ENCODE results near the gene CARD11.
A peak's percentile ranks its signal among the peaks of the same experiment; 100 is the strongest.

CARD11 gene

DNA sequence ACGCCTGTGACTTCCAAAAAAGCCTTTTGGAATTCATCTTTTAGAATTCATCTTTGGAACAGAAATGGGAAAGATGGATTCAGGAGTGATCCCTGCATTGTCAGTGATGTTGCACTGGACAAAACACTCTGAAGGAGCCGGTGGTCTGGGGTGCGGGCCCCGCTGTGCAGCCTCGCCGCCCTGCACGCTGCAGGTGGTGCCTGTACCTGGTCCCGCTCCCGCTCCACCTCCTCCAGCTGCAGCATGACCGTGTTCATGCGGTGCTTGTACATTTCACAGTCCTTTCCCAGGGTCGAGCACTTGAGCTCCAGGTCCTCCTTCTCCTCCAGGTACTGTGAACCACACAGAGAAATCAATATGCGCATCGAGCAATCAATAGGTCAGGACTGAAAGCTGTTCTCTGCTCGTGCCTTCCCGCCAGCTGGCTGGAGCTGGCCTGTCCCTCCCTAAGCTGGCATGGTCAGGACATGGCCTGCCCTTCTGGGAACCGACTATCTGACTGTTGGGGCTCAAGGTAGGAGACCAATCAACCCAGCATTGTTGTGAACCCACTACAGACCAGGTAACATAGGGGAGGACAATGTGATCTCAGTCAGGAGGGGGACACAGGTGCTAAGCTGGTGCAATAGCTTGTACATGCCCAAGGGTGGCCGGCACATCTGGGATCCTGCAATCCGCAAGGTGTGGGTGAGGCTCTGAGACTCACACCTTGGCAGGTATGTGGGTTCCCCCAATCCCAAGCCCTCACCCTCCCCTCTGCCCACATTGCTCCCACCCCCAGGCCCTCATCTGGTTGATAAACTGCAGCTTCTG is 105.8 kb downstream of the CARD11 start:
- no peak for DNase-seq

DNA sequence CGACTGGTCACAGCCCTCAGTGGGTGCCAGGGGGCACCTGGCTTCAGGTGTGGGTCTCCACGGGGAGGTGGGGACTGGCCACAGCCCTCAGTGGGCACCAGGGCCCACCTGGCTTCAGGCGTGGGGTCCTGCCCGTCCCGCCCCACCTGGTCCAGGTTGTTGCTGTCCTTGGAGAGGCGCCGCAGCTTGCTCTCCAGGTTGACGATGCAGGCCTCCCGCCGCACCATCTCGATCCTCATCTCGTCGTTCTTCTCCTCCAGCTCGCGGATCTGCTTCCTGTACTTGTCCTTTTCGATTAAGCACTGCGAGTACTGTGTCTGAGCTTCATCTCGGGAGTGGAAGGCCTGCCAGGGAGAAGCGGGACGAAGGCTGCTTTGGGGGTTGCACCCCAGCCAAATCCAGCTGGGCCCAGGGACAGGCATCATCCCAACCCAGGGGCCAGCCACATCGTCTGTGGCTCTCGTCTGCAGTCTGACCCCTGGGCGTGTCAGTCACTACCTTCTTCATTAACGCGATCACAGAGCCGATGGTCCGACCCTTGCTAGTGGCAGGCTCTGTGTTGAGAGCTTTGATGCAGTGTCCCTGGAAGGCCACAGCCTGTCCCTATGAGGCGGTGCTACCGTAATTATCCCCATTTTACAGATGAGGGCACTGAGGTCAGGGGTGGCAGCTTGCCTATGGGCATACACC is 106.6 kb downstream of the CARD11 start:
- no peak for DNase-seq

DNA sequence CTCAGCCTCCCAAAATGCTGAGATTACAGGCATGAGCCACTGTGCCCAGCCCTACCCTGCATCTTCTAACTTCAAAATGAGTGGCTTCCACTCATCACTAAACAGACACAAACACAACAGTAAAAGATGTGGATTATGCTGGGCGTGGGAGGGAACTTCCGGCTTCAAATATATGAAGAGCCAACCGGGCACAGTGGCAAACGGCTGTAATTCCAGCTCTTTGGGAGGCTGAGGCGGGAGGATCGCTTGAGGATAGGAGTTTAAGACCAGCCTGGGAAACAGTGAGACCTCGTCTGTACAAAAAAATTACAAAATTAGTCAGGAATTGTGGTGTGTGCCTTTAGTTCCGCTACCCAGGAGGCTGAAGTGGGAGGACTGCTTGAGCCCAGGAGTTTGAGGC is 107.4 kb downstream of the CARD11 start:
- no peak for DNase-seq

DNA sequence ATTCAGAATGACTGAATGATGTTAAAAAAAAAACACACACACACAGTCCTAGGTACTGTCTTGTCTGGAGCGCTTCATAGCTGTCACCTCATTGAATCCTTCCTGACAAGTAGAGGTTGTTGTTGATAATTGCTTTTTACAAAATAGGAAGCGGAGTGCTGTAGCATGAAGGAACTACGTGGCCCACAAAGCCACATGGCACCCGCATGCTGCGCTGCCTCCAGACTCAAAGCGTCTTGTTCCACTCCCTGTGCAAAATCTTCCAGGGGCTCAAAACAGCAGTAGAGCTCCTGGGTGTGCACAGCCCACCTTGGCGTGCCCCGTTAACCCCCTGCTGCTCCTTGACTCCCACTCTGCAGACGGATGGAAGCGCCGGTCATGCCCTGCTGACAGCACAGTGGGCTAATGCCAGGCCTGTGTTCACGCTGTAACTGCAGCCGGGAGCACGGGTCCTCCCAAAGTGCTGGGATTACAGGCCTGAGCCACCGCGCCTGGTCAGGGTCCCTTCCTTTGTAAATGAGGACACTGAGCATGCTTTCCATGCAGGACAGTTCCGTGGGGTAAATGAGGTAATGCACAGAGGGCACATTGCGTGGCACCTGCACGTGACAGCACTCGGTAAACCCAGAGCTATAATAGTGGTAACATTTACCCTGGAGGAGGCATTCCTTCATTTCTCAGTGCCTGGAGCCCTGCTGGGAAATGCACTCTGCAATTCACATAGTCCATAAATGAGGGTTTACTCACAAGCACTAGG is 108.5 kb downstream of the CARD11 start:
- DNase-seq = no peak

DNA sequence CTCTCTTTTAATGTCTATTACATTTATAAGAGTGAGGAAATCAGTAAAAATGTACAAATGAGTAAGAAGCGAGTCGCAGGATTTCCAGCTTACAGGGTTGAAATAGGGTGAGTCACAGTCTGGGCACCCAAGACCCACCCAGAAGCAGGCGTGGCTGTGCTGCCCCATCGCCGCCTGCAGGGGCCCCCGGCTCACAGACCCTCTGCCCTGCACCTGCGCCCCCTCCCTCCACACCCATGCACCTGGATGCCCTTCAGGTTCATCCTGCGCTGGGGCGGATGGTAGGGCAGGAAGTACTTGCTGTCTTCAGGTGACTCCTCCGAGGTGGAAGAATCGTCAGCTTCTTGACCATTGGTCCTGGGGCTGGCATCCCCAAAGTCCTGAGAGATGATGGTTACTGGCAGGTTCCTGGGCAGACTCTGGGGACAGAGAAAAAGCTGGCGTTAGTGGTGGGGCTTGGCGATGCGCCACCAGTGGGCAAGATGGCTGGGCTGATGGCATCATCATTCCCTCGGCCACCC is 109.4 kb downstream of the CARD11 start:
- DNase-seq = no peak

DNA sequence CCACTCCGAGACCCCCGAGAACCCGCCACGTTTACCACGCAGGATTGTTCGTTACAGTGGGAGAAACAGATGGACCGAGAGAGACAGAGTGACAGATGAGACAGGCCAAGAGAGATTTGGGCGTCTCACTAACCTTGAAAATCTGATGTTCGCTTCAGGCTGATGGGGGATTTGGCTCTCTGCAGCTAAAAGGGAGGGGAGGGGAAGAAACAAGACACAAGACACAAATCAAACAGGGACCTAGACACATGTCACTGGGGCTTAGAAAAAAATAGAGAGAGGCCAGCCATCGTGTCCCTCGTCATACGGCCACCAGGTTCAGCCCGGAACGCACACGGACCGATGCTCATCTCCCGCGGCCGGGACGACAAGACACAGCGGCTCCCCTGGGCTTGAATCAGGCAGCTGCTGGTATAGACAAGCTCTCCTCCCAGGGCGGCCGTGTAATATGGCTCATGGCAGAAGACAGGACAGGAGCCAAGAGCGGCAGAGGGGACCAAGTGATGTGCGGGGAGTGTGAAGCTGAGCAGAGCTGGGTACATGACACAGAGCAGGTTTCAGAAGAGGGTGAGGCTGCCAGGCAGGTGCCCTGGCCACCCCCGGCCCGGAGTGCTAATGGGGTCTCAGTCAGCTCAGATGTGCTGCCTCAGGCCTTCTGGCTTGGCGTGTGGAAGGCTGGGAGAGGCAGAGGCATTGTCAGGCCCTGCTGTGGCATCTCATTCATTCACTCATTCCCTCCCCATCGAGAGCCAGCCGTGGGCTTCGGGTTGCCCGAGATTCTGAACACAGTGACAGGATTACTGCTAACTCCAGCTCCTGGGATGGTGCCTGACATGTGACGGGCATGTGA is 111.0 kb downstream of the CARD11 start:
- no peak for DNase-seq

DNA sequence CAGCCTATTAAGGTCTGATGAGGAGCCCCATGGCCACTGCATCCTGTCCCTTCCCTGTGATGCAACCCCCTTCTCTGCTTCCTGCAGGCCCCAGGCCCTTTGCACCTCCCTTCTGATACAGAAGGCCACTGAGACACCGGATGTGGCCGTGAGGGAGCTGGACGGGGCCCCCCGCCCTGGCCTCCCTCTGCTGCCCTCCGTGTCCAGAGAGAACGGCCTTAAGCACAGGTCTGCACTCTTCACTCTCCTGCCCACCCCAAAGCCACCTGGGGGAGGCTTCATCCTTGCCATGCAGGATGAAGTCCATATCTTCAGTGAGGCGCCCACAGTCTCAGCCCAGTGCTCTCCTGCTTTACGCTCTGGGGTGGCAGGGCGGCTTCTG is 112.6 kb downstream of the CARD11 start:
- DNase-seq = no peak

DNA sequence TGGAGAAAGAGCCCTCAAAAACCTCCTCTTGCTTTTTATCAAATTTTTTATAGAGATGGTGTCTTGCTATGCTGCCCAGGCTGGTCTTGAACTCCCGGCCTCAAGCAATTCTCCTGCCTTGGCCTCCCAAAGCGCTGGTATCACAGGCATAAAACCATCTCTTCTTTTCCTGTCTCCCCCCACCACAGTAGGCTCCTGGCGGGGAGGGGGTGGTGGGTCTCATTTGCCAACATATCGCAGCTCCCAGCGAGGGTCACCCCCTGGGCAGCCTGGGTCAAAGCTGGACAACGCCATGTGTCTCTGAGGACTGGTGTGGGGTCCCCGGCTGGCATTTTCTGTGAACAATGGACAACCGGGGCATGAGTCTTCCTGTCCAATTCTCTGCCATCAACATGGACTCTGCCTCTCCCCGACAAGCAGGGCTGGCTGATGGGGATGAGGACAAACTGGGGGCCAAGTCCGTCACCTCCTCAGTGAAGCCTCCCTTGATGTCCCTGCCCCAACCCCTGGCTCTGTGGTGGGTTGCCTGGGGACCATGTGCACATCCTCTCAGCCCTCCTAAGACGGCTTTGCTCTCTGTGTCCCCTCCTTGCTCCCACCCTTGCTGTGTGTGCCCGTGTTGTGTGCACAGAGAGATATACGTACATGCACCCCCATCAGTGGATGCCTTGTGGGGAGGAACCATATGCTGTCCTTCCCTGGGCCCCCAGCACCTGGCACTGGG is 113.2 kb downstream of the CARD11 start:
- no peak for DNase-seq

DNA sequence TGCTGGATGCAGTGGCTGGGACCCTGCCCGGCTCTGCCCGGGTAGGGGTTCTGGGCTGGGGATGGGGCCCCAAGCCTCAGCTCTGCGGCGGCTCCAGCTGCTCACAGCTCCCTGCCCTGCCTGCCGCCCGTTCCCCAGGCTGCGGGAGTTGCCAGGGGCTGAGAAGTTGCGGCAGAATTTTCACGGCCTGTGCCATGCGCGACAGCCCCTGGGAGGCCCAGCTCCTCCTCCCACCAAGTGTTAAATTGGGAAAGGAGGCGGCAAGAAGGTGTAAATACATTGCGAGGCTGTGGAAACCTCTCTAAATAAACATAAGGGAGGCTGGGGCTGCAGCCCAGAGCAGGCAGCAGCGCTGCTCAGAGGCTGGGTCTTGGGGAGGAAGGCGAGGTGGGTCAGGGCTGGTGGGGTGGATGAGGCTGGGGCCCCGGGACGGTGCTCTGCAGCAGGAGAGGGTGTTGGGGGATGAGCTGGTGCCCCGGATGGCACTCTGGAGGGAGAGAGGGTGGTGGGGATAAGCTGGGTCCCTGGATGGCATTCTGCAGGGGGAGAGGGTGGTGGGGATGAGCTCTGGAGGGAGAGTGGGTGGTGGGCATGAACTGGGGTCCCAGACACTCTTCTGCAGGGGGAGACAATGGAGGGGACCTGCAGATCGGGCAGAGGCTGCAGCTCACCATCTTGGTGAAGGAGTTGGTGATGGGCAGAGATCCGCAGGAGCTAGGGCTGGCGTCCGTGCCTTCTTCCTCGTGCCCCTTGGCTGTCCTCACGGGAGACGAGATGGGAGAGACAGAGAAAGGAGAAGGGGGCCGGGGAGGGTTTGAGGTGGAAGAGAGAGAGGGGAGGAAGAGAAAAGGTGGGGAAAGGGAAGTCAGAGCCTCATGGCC is 114.1 kb downstream of the CARD11 start:
- peak; percentile 64 for DNase-seq

DNA sequence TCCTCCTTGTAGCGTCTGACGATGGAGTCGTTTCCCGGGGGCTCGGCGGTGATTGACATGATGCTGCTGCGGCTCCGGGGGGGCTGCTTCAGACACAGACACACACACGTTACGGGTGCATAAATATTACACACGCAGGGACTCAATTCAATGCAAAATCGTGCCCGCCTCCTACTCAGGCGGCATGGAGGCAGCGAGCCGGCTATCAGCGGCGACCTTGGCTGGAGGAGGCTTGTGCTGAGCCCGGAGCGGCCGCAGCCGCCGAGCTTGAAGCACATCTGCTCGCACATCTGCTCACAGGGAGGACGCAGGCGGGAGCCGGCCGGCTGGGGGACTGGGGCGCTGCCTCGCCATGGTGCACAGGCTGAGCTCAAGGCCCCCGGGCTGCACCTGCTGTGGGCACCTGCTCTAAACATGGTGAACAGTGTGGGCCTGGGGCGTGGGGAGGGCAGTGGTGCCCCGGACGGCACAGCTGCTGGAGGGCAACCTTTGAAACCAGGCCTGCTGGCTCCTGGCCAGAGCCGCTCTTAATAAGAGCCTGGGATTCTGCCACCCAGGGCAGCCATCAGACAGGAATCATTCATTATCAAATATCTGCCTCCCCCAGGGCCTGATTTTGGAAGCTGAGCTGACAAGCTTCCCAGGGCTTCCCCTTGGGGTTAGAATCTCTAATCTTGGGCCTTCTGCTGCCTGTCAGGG is 114.9 kb downstream of the CARD11 start:
- DNase-seq = peak; percentile 89

DNA sequence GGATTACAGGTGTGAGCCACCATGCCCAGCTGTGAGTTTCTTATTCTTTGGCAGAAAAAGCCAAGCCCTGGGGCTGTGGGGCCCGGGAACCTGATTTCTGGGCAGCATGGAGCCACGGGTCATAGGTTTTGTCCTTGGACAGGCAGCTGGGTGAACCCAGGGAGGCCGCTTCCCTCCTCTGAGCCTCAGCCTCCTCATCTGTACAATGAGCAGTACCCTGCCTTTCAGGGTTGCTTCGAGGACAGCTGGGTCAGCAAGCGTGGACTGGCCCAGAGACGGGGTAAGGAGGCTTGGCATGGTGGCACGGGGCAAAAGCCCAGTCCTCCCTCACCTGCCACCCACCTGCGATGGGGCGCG is 115.4 kb downstream of the CARD11 start:
- no peak for DNase-seq

DNA sequence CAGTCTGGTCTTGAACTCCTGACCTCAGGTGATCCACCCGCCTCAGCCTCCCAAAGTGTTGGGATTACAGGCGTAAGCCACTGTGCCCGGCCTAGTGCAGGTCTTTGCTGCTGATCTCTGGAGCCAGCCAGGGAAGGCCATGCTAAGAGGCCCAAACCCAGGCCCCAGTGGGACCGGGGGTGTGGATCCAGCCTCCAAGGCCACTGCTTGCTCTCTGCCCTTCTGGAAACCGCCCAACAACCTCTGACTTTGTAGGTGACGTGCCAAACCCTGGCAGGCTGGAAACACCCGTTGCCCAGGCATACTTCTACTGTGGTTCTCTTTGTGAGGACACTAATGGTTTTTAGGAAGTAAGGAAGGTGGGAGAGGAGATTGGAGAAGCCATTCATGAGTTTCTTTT is 116.1 kb downstream of the CARD11 start:
- no peak for DNase-seq

DNA sequence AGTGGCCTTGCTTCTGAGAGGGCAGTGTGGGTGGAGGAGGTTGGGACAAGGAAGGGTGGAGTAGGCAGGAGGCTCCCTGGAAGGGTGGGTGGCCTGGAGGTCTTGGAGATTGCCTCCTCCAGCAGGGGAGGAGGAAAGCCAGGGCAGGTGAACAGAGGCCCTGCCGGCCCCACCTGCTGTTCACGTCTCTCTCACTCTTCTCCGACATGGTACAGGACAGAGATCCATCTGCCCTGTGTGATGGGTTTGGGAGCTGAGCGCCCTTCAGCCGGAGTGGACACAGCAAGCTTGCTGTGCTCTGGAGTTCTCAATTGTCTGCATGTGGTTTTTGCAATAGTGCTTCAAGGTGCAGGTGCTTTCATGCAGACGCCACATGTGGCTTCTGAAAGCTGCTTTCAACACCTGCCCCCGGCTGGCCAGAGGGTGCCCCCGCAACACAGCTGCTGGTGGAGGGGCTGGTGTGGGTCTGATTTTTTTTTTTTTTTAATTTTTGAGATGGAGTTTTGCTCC is 116.7 kb downstream of the CARD11 start:
- DNase-seq = no peak

DNA sequence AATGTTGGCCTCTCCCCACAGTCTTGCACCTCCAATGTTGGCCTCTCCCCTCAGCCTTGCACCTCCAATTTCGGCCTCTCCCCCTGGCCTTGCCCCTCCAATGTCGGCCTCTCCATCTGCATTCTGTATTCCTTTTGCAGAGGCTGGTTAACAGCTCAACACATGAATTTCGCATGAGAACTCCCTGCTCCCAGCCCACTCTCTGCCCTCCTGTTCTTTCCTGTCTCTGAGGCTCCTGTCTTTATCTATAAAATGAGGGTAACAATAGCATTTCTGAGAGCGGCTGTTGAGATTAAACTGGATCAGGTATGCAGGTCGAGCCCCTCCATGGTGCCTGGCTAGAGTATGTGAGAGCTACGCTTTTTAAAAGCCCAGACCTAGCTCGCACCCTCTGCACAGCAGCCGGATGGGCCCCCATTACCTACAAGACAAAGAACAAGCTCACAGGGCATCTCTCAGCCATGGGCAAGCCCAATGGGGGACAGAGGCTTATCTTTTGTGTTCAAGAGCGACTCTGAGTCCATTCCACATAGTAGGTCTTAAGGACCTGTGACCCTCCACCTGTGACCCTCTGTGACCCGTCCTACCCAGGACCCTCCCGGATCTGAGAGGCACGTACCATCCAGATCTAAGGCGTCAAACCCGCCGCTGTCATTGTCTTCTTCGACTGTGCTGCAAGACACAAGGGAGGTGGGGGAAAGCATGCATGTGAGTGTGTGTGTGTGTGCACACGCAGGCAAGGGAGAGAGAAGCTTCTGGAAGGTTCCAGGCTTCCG is 117.4 kb downstream of the CARD11 start:
- DNase-seq = no peak

DNA sequence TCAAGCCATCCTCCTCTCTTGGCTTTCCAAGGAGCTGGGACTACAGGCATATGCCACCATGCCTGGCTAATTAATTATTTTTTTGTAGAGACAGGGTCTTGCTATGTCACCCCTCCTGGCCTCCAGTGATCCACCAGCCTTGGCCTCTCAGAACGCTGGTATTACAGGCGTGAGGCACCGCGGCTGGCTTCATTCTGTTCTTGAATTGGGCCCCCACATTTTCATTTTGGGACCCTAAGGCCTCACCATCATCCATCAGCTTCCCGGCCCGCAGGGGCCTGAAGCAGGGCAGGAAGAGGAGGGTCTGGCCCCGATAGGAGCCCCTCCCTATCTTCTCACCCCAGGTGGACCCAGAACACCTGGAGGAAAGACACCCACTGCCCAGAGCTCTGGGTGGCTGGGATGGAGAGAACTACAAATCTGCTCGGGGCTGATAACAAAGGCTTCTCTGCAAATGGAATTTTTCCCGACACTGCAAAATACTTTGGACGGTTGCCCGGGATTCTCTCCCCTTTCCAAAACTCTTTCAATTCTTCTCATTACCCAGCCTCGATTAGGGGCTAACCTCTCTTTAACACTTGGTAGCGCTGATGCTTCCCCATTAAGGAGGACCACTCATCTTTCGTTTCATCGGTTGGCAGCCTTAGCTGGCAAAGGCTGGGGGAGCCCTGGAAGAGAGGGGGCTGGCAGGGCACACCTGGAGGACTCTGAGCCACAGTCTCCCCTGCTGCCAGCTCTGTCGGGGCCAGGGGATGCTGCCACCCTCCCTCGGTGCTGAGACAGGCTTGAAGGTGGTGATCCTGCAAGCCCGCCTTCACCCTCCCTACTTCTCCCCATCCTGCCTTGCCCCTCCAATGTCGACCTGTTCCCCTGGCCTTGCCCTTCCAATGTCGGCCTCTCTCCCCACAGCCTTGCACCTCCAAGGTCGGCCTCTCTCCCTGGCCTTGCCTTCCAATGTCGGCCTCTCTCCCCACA is 118.5 kb downstream of the CARD11 start:
- DNase-seq = peak; percentile 92

DNA sequence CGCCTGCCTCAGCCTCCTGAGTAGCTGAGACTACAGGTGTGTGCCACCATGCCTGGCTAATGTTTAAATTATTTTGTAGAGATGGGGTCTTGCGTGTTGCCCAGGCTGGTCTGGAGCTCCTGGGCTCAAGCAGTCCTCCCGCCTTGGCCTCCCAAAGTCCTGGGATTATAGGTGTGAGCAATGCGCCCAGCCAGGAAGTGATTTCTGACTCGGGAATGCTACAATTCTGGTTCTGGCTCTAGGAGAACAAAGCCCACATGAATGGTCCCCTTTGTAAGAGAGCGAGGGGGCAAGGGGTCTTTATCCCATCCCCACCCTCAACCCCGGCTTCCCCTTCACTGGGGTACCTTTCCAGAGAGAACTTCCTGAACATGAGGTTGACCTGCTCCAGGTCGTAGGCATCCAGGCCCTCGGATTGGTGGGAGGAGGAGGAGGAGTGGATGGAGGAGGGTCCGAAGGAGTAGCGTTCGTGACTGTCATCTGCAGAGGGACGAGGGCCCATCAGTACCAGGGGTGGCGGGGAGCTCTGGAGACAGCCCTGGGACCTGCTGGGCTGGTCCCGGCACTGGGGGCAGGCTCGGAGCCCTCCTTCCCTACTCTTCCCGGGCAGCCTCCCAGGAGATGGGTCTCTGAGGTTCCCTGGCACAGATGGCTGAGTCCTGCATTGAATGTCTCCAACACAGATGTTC is 119.6 kb downstream of the CARD11 start:
- DNase-seq = no peak

DNA sequence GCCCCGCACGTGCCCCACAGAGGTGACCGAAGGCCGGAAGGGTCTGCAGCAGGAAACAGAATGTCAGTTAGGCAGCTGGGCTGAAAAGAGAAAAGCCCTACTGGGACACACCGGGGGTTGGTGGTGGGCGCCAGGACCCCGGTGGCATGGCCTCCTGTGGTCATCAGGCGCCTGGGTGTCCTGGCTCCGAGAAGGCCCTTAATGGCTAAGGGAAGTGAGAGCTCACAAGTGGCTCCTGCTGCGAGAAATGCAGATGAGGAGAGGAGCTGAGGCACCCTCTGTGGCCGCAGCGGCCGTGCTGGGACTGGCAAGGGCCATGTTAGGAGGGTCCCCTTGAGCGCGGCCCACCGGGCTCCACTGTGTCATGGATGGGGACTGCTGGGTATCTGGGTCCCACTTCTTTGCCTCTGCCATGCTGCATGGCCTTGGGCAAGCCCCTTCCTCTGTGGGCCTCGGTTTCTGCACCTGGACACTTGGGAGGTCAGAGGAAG is 120.3 kb downstream of the CARD11 start:
- no peak for DNase-seq

Measured in NCI-H1105 treated with DMSO at 0.1 percent for 48 hours (cell line).